Suprapubic skin (tissue), 3 donors: ENCODE results near the gene CLN5.

ENCODE experiments used
- CTCF ChIP-seq, 2 donors: fragments of 200-600 bp in 1 of 2; fragments of 450-650 bp in 1 of 2; sonication (generic) in 1 of 2; IDR thresholded peaks; one replicate each; pipeline ENCODE4 v1.5.1; 2016 to 2019; ENCODE audit warnings: antibody characterized with exemption in 2 of 2, mild to moderate bottlenecking in 1 of 2, moderate library complexity in 1 of 2
- POLR2A ChIP-seq, 2 donors: fragments of 450-650 bp; IDR thresholded peaks; one replicate each; pipeline ENCODE4 v1.6.1; 2017; ENCODE audit warnings: antibody characterized with exemption in 2 of 2, mild to moderate bottlenecking in 2 of 2, moderate library complexity in 2 of 2

DNA sequence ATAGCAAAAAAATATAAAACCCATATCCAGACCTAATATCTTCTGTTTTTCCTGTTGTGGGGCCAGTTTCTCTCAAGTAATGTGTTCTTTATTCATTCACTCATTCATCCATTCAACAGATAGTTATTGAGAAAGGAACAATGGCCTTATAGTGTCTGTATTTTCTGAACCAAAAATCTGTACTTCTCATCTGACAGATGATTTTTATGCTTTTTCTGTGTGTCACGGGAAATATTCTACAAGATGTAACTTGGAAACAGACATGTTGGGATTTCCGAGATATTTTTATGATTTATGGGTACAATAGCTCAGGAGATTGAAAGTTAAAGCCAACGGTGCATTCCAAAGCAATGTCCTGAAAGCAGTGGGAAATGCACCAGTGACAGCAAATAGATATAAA lies 37.9 kb upstream of the CLN5 start:
- TF ChIP-seq CTCF (IDR thresholded peaks at IDR 0.05) (no peak), POLR2A (IDR thresholded peaks at IDR 0.05) (no peak)
